HCT116 (cell line): ENCODE data around the gene AIFM1. TPM values are rescaled to one million over a fixed set of nuclear protein-coding genes. Genes with fewer than 3 reads are reported as not detected.

ENCODE experiments used
- ATAC-seq: fragments of 200-7000 bp; cut with Tn5 transposase; 2 replicates; pipeline ENCODE4 v1.9.1; 2020; ENCODE audit warnings: mild to moderate bottlenecking, moderate library complexity
- BruUV-seq: library from RNA; stranded (reverse); fragments of 400-500 nt; replicated peaks from 2 replicates; lab custom pipeline; 2021; lab: Mats Ljungman, UMichigan
- CTCF ChIA-PET: fragments of 300-600 bp; sonication (Branson Sonifier 250); formaldehyde crosslinking; loops from one replicate; lab custom pipeline; 2021; ENCODE audit warnings: antibody characterized with exemption; lab: Charles Lee
- POLR2A ChIA-PET: fragments of 300-600, 350-600 bp; sonication (Branson Sonifier 250); formaldehyde crosslinking; loops from one replicate; lab custom pipeline; 2021; ENCODE audit warnings: antibody characterized with exemption; lab: Charles Lee
- RAD21 ChIA-PET, 2 experiments: fragments of 300-600 bp; sonication (Branson Sonifier 250); formaldehyde crosslinking; loops; one replicate each; lab custom pipeline; 2023; ENCODE audit warnings: low total read pairs in 2 of 2; ENCODE audit not compliant: uncharacterized antibody in 2 of 2, unreplicated experiment in 2 of 2, low non-redundant PET in 1 of 2; lab: Charles Lee
- DNase-seq: peaks from one replicate; pipeline ENCODE4 v3.0.0-alpha.2; 2010; ENCODE audit warnings: low read depth, low spot score
- H2AFZ ChIP-seq: fragments of 200-600 bp; shearing (Covaris generic), sonication (generic); 2 replicates; pipeline ENCODE4 v1.6.1; 2017; ENCODE audit warnings: low read depth, mixed run types, mixed read lengths, antibody characterized with exemption, low read length; ENCODE audit not compliant: poor library complexity, severe bottlenecking
- H3K27ac ChIP-seq: 2 replicates; pipeline ENCODE4 v1.5.1; 2012; ENCODE audit warnings: low read depth, low read length
- H3K27me3 ChIP-seq: fragments of 200-600 bp; sonication (generic); 2 replicates; pipeline ENCODE4 v1.6.1; 2016; ENCODE audit warnings: mixed run types, low read length, mixed read lengths; ENCODE audit not compliant: insufficient read depth
- H3K36me3 ChIP-seq, 2 experiments: fragments of 200-500 bp in 1 of 2; fragments of 200-600 bp in 1 of 2; sonication (Bioruptor generic) in 1 of 2; sonication (generic) in 1 of 2; 2 replicates each; pipeline versions ENCODE4 v1.5.1 to v1.6.1; 2014 to 2016; ENCODE audit warnings: low read length in 2 of 2, inconsistent platforms in 1 of 2, mixed read lengths in 1 of 2, mixed run types in 1 of 2; ENCODE audit not compliant: insufficient read depth in 2 of 2, control insufficient read depth in 1 of 2
- H3K4me1 ChIP-seq, 2 experiments: fragments of 200-600 bp in 1 of 2; sonication (generic) in 1 of 2; 2 replicates each; pipeline versions ENCODE4 v1.5.1 to v1.6.1; 2012 to 2017; ENCODE audit warnings: low read length in 2 of 2, inconsistent platforms in 1 of 2, mild to moderate bottlenecking in 1 of 2, mixed read lengths in 1 of 2, mixed run types in 1 of 2, moderate library complexity in 1 of 2; ENCODE audit not compliant: insufficient read depth in 2 of 2, control insufficient read depth in 1 of 2
- H3K4me2 ChIP-seq: fragments of 200-600 bp; sonication (generic); 2 replicates; pipeline ENCODE4 v1.6.1; 2017; ENCODE audit warnings: mixed run types, low read length, mixed read lengths
- H3K4me3 ChIP-seq, 2 experiments: fragments of 200-600 bp in 1 of 2; sonication (generic) in 1 of 2; replicated peaks in 1 of 2; 2 replicates each; pipeline ENCODE4 v1.5.1; 2011 to 2016; ENCODE audit warnings: low read length in 2 of 2, control low read depth in 1 of 2, low read depth in 1 of 2, mild to moderate bottlenecking in 1 of 2, mixed read lengths in 1 of 2, mixed run types in 1 of 2
- H3K79me2 ChIP-seq: fragments of 200-600 bp; sonication (generic); 2 replicates; pipeline ENCODE4 v1.6.1; 2017; ENCODE audit warnings: mild to moderate bottlenecking, mixed run types, low read length, moderate library complexity, mixed read lengths; ENCODE audit not compliant: insufficient read depth
- H3K9ac ChIP-seq: fragments of 200-600 bp; sonication (generic); 2 replicates; pipeline ENCODE4 v1.6.1; 2016; ENCODE audit warnings: low read length, mixed read lengths
- H3K9me2 ChIP-seq: fragments of 200-600 bp; sonication (generic), shearing (Covaris generic); 2 replicates; pipeline ENCODE4 v1.6.1; 2017; ENCODE audit warnings: mixed run types, mild to moderate bottlenecking, moderate library complexity; ENCODE audit not compliant: insufficient read depth
- H3K9me3 ChIP-seq, 2 experiments: fragments of 200-500 bp in 1 of 2; fragments of 200-600 bp in 1 of 2; sonication (Bioruptor generic) in 1 of 2; sonication (generic) in 1 of 2; 2 replicates each; pipeline ENCODE4 v1.6.1; 2014 to 2017; ENCODE audit warnings: low read length in 2 of 2, mixed read lengths in 2 of 2, inconsistent platforms in 1 of 2, low read depth in 1 of 2, mild to moderate bottlenecking in 1 of 2, mixed run types in 1 of 2, moderate library complexity in 1 of 2; ENCODE audit not compliant: control insufficient read depth in 1 of 2, insufficient read depth in 1 of 2
- H4K20me1 ChIP-seq: fragments of 200-600 bp; sonication (generic), shearing (Covaris generic); 2 replicates; pipeline ENCODE4 v1.6.1; 2017; ENCODE audit warnings: mixed run types, mild to moderate bottlenecking, moderate library complexity; ENCODE audit not compliant: insufficient read depth
- ATF3 ChIP-seq: IDR thresholded peaks from 2 replicates; pipeline ENCODE4 v1.6.1; 2012
- CBX3 ChIP-seq: IDR thresholded peaks from 2 replicates; pipeline ENCODE4 v1.6.1; 2012; ENCODE audit warnings: low read depth
- CEBPB ChIP-seq: IDR thresholded peaks from 2 replicates; pipeline ENCODE4 v1.6.1; 2012; ENCODE audit warnings: low read depth
- CTCF ChIP-seq, 3 experiments: fragments of 200-600 bp in 1 of 3; sonication (generic) in 1 of 3; IDR thresholded peaks in 2 of 3; conservative IDR thresholded peaks in 1 of 3; 2 replicates each; pipeline ENCODE4 v1.5.1; 2012 to 2017; ENCODE audit warnings: low read depth in 2 of 3, low read length in 2 of 3, antibody characterized with exemption in 1 of 3, borderline replicate concordance in 1 of 3, control low read depth in 1 of 3, mild to moderate bottlenecking in 1 of 3, mixed read lengths in 1 of 3, mixed run types in 1 of 3, moderate library complexity in 1 of 3; ENCODE audit not compliant: insufficient read depth in 1 of 3
- EGR1 ChIP-seq: IDR thresholded peaks from 2 replicates; pipeline ENCODE4 v1.6.1; 2012; ENCODE audit warnings: low read depth
- EZH2 ChIP-seq: fragments of 200-600 bp; sonication (generic); IDR thresholded peaks from 2 replicates; pipeline ENCODE4 v1.6.1; 2017; ENCODE audit warnings: antibody characterized with exemption, mixed run types
- JUND ChIP-seq: IDR thresholded peaks from 2 replicates; pipeline ENCODE4 v1.6.1; 2012
- MAX ChIP-seq: IDR thresholded peaks from 2 replicates; pipeline ENCODE4 v1.6.1; 2012
- POLR2AphosphoS5 ChIP-seq: IDR thresholded peaks from 2 replicates; pipeline ENCODE4 v1.6.1; 2011; ENCODE audit warnings: mild to moderate bottlenecking, low read depth, low read length, moderate library complexity
- RAD21 ChIP-seq: IDR thresholded peaks from 2 replicates; pipeline ENCODE4 v1.6.1; 2012; ENCODE audit warnings: low read depth, mild to moderate bottlenecking
- TCF7L2 ChIP-seq: IDR thresholded peaks from 2 replicates; pipeline ENCODE4 v1.7.0; 2011; ENCODE audit warnings: borderline replicate concordance, inconsistent platforms; ENCODE audit not compliant: insufficient read depth, insufficient read length; ENCODE audit errors: extremely low read depth
- YY1 ChIP-seq: IDR thresholded peaks from 2 replicates; pipeline ENCODE4 v1.6.1; 2011; ENCODE audit warnings: low read length, low read depth, moderate library complexity, mild to moderate bottlenecking; ENCODE audit not compliant: insufficient replicate concordance; ENCODE audit errors: extremely low read depth
- ZFX ChIP-seq: fragments of 450-650 bp; IDR thresholded peaks from 2 replicates; pipeline ENCODE4 v1.6.1; 2017
- ZNF274 ChIP-seq: fragments of 200-500 bp; sonication (Bioruptor generic); IDR thresholded peaks from 2 replicates; pipeline ENCODE4 v1.6.1; 2014; ENCODE audit warnings: mild to moderate bottlenecking, low read depth, low read length, inconsistent platforms
- intact Hi-C: fragments of 100-400 bp; cut with micrococcal nuclease; formaldehyde crosslinking; loops from 2 replicates; pipeline ENCODE4 v1.10.0; 2022
- total RNA-seq: library from RNA; stranded (reverse); gene quantifications from one replicate; pipeline ENCODE4 v1.2.1, GENCODE V29; 2021; ENCODE audit not compliant: unreplicated experiment

The AIFM1 gene
- total RNA-seq, 1 experiment from 2014 or later, result 50.0 TPM

DNA sequence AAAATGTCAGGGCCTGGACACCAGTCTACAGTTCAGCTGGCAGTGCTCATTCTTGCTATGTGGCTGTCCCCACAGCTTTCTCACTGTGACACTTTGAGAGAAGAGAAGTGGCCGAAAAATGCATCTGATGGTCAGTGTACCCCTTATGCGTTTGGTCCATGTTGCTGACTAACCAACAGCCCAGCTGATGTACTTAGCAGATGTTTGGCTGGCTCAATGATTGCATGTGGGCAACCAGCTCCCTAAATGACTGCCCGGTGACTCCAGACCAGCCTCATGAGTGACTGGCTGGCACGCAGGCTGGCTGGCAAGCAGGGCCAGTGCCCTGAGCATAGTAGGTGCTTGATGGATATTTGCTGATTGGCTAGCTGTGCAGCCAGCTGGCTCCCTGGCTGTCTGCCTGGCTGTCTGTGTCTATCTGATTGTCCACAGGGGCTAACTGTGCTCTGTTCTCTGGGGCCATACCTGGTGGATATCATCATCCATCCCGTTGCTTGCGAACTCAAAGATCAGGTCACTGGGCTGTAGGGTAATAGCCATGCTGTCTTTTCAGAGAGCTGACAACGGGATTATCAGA is 84.8 kb downstream of the AIFM1 start:
- H4K20me1 ChIP-seq, result no peaks in the 10 kb centered on the region
- no peaks in the 10 kb centered on the region for H3K9me3 ChIP-seq
- DNase-seq, result no peak
- no peaks in the 10 kb centered on the region for H3K9me2 ChIP-seq
- H2AFZ ChIP-seq, result no peak overlapping the region
- H3K9ac ChIP-seq, result no peak overlapping the region
- POLR2A ChIA-PET, result no interaction called here
- no peaks in the 10 kb centered on the region for H3K4me1 ChIP-seq
- H3K27me3 ChIP-seq, result no peaks in the 10 kb centered on the region
- no peak overlapping the region for H3K27ac ChIP-seq
- no TSS peak for BruUV-seq
- H3K4me2 ChIP-seq, result no peak overlapping the region
- H3K36me3 ChIP-seq, result no peaks in the 10 kb centered on the region
- intact Hi-C loops, result no loop called here
- TF ChIP-seq ZFX (no peak), CEBPB (no peak), CBX3 (no peak), ATF3 (no peak), EGR1 (no peak), MAX (no peak), YY1 (no peak), POLR2AphosphoS5 (no peak)
- RAD21 ChIA-PET, result no interaction called here
- CTCF ChIA-PET, result interaction anchor here (1.4 kb wide), 1 partner anchor 111 kb away, joined by 13 read pairs; no protein-coding TSS in a partner anchor
- peaks cover 8% of the 10 kb centered on the region for H3K79me2 ChIP-seq
- no peak for ATAC-seq
- H3K4me3 ChIP-seq, result no peak overlapping the region

- no TSS peak for BruUV-seq
- POLR2A ChIA-PET, result interaction anchor here (0.9 kb wide), 1 partner anchor 113 kb away, joined by 4 read pairs; no protein-coding TSS in a partner anchor
- ATAC-seq, result peak; percentile 89
- TF ChIP-seq EZH2 (no peak), ZNF274 (no peak), TCF7L2 (peak; percentile 46), YY1 (no peak), CBX3 (no peak), CTCF (IDR thresholded peaks at IDR 0.05 in 2 of 3, conservative IDR thresholded peaks at IDR 0.05 in 1 of 3; ENCODE audit: borderline replicate concordance in 1 of 3, insufficient read depth in 1 of 3, low read depth in 2 of 3, low read length in 2 of 3) (peak; percentile 63 to 67 (median 67); a peak in 5 of 6 replicates), RAD21 (peak; percentile 86), JUND (no peak)
Measured at GRCh38 chrX:130079824-130080406, 85.7 kb downstream of the AIFM1 start.

More at GRCh38 chrX:130079824-130080406, 85.7 kb downstream of the AIFM1 start:
- ChIA-PET CTCF (interaction anchor here (0.6 to 1.4 kb wide), 9 partner anchors 9 to 112 kb away, joined by 3 to 13 read pairs (median 3); partner anchors contain the start of gene AIFM1), RAD21 (interaction anchor here in 1 of 2 experiments (0.6 kb wide), 1 partner anchor 9 kb away, joined by 7 read pairs; no protein-coding TSS in a partner anchor)
- H2AFZ ChIP-seq, result no peak overlapping the region
- no peaks in the 10 kb centered on the region for H3K27me3 ChIP-seq
- H3K4me1 ChIP-seq, result no peaks in the 10 kb centered on the region
- H3K9me3 ChIP-seq, result no peaks in the 10 kb centered on the region
- H3K36me3 ChIP-seq, result no peaks in the 10 kb centered on the region
- H3K9ac ChIP-seq, result no peak overlapping the region
- no peak overlapping the region for H3K27ac ChIP-seq
- intact Hi-C loops, result loop anchor here (1.0 to 10.0 kb wide), 2 partner anchors 45 to 112 kb away; no protein-coding TSS in a partner anchor
- peak; percentile 26 for DNase-seq
- no peak overlapping the region for H3K4me2 ChIP-seq
- no peaks in the 10 kb centered on the region for H3K9me2 ChIP-seq
- H3K4me3 ChIP-seq, result no peak overlapping the region
- H3K79me2 ChIP-seq, result peaks cover 4% of the 10 kb centered on the region; the same call in 1 of the 2 replicates
- no peaks in the 10 kb centered on the region for H4K20me1 ChIP-seq
